PC-9 (cell line): ENCODE data around the gene IMMP2L. TPM values are rescaled to one million over a fixed set of nuclear protein-coding genes. Genes with fewer than 3 reads are reported as not detected.

Source experiments
- BruUV-seq: library from RNA; stranded (reverse); fragments of 400-500 nt; replicated peaks from 2 replicates; lab custom pipeline; 2021; lab: Mats Ljungman, UMichigan
- CTCF ChIA-PET: fragments of 300-600 bp; sonication (Branson Sonifier 250); formaldehyde crosslinking; loops from one replicate; lab custom pipeline; 2022; ENCODE audit warnings: antibody characterized with exemption; lab: Charles Lee
- POLR2A ChIA-PET: fragments of 300-600 bp; sonication (Branson Sonifier 250); formaldehyde crosslinking; loops from one replicate; lab custom pipeline; 2022; ENCODE audit warnings: antibody characterized with exemption; ENCODE audit not compliant: unreplicated experiment; lab: Charles Lee
- DNase-seq, 2 experiments: peaks; one replicate each; pipeline versions ENCODE4 v3.0.0 to v3.0.0-alpha.2; 2015 to 2022; ENCODE audit warnings: mixed read lengths in 1 of 2
- H2AFZ ChIP-seq: fragments of 200-600 bp; sonication (generic); 2 replicates; pipeline ENCODE4 v1.8.1; 2017; ENCODE audit warnings: antibody characterized with exemption
- H3F3A ChIP-seq: fragments of 200-600 bp; sonication (generic); 2 replicates; pipeline ENCODE4 v1.8.1; 2017; ENCODE audit warnings: antibody characterized with exemption, mild to moderate bottlenecking, low read depth; ENCODE audit not compliant: insufficient read depth
- H3K27ac ChIP-seq: fragments of 200-600 bp; sonication (generic); 2 replicates; pipeline ENCODE4 v1.6.1; 2016; ENCODE audit warnings: mixed run types
- H3K27me3 ChIP-seq: fragments of 200-600 bp; sonication (generic); 2 replicates; pipeline ENCODE4 v1.6.1; 2016; ENCODE audit warnings: low read depth, mixed run types; ENCODE audit not compliant: insufficient read depth
- H3K36me3 ChIP-seq: fragments of 200-600 bp; sonication (generic); 2 replicates; pipeline ENCODE4 v1.6.1; 2016; ENCODE audit warnings: low read depth, mixed run types
- H3K4me1 ChIP-seq: fragments of 200-600 bp; sonication (generic); replicated peaks from 2 replicates; pipeline ENCODE4 v1.6.1; 2016; ENCODE audit warnings: mixed run types; ENCODE audit not compliant: insufficient read depth
- H3K4me2 ChIP-seq: fragments of 200-600 bp; sonication (generic); 2 replicates; pipeline ENCODE4 v1.6.1; 2017; ENCODE audit warnings: mixed run types
- H3K4me3 ChIP-seq: fragments of 200-600 bp; sonication (generic); 2 replicates; pipeline ENCODE4 v1.6.1; 2016; ENCODE audit warnings: mixed run types
- H3K79me2 ChIP-seq: fragments of 200-600 bp; sonication (generic); 2 replicates; pipeline ENCODE4 v1.6.1; 2017; ENCODE audit warnings: low read depth, mixed run types
- H3K9me2 ChIP-seq: fragments of 200-600 bp; sonication (generic); 2 replicates; pipeline ENCODE4 v1.8.1; 2017; ENCODE audit warnings: mild to moderate bottlenecking; ENCODE audit not compliant: insufficient read depth
- H3K9me3 ChIP-seq: fragments of 200-600 bp; sonication (generic); 2 replicates; pipeline ENCODE4 v1.8.1; 2016; ENCODE audit warnings: low read depth; ENCODE audit not compliant: insufficient read depth
- H4K20me1 ChIP-seq: fragments of 200-600 bp; sonication (generic); 2 replicates; pipeline ENCODE4 v1.8.1; 2017; ENCODE audit not compliant: insufficient read depth
- CTCF ChIP-seq: fragments of 200-600 bp; sonication (generic); conservative IDR thresholded peaks from 2 replicates; pipeline ENCODE4 v1.6.1; 2017; ENCODE audit warnings: mixed run types, antibody characterized with exemption, mild to moderate bottlenecking, moderate library complexity
- EZH2 ChIP-seq: fragments of 200-600 bp; sonication (generic); IDR thresholded peaks from 2 replicates; pipeline ENCODE4 v1.8.0; 2017; ENCODE audit warnings: antibody characterized with exemption, low read depth
- intact Hi-C: fragments of 100-400 bp; cut with micrococcal nuclease; formaldehyde crosslinking; loops from one replicate; pipeline ENCODE4 v1.10.0; 2022; ENCODE audit not compliant: unreplicated experiment
- total RNA-seq: library from RNA; stranded (reverse); gene quantifications from 2 replicates; pipeline ENCODE4 v1.2.3, GENCODE V29; 2021

The IMMP2L gene
- total RNA-seq, 1 experiment from 2014 or later, result 40.5 TPM

GRCh38 chr7:111090846-111091245 is 471.4 kb downstream of the IMMP2L start, which contains the start of gene LRRN3:
Gene LRRN3 (plus strand): TSS chr7:111091127. CDS start chr7:111122773, 31,646 bp downstream.
- Histone ChIP-seq H3K79me2 (no peaks in the 10 kb centered on the region), H3K4me3 (no peak within 1 kb of the TSS), H3K36me3 (no peaks in the 10 kb centered on the region), H3F3A (no peaks in the 10 kb centered on the region), H3K4me1 (no peaks in the 10 kb centered on the region), H3K9me2 (no peaks in the 10 kb centered on the region), H3K9me3 (no peaks in the 10 kb centered on the region), H3K27me3 (no peaks in the 10 kb centered on the region), H2AFZ (no peak within 1 kb of the TSS), H4K20me1 (no peaks in the 10 kb centered on the region), H3K27ac (no peak within 1 kb of the TSS), H3K4me2 (no peak within 1 kb of the TSS)
- DNase-seq, result no peak
- CTCF ChIA-PET, result no interaction called here
- no TSS peak for BruUV-seq
- POLR2A ChIA-PET, result no interaction called here
- no peak for TF ChIP-seq EZH2
- TF ChIP-seq CTCF, result no peak
- intact Hi-C loops, result loop anchor here (2.0 to 10.0 kb wide), 3 partner anchors 392 to 1246 kb away; no protein-coding TSS in a partner anchor

- POLR2A ChIA-PET, result no interaction called here
- no peaks in the 10 kb centered on the region for H3K9me3 ChIP-seq
Observed at GRCh38 chr7:111089822-111090426, 472.4 kb downstream of the IMMP2L start.

GRCh38 chr7:111088328-111088727 is 474.0 kb downstream of the IMMP2L start:
- H3K27me3 ChIP-seq, result no peaks in the 10 kb centered on the region
- H3F3A ChIP-seq, result no peaks in the 10 kb centered on the region
- TF ChIP-seq CTCF (no peak), EZH2 (no peak)
- H3K36me3 ChIP-seq, result no peaks in the 10 kb centered on the region
- no peak overlapping the region for H3K4me3 ChIP-seq
- no peaks in the 10 kb centered on the region for H4K20me1 ChIP-seq
- no peaks in the 10 kb centered on the region for H3K79me2 ChIP-seq
- POLR2A ChIA-PET, result no interaction called here
- intact Hi-C loops, result no loop called here
- DNase-seq, result no peak
- no peak overlapping the region for H3K4me2 ChIP-seq
- BruUV-seq, result no TSS peak
- no peaks in the 10 kb centered on the region for H3K9me3 ChIP-seq
- no peak overlapping the region for H2AFZ ChIP-seq
- no peaks in the 10 kb centered on the region for H3K4me1 ChIP-seq
- no peaks in the 10 kb centered on the region for H3K9me2 ChIP-seq
- CTCF ChIA-PET, result no interaction called here
- H3K27ac ChIP-seq, result no peak overlapping the region

More at GRCh38 chr7:111089822-111090426, 472.4 kb downstream of the IMMP2L start:
- Histone ChIP-seq H3F3A (no peaks in the 10 kb centered on the region), H2AFZ (no peak overlapping the region), H3K27ac (no peak overlapping the region), H3K4me2 (no peak overlapping the region), H3K4me3 (no peak overlapping the region), H3K9me2 (no peaks in the 10 kb centered on the region), H3K27me3 (no peaks in the 10 kb centered on the region), H3K79me2 (no peaks in the 10 kb centered on the region), H3K4me1 (no peaks in the 10 kb centered on the region), H4K20me1 (no peaks in the 10 kb centered on the region), H3K36me3 (no peaks in the 10 kb centered on the region)
- intact Hi-C loops, result loop anchor here (2.0 to 10.0 kb wide), 3 partner anchors 393 to 1245 kb away; no protein-coding TSS in a partner anchor
- DNase-seq, result no peak
- TF ChIP-seq EZH2, result no peak
- peak; percentile 82 for TF ChIP-seq CTCF
- no TSS peak for BruUV-seq
- CTCF ChIA-PET, result no interaction called here
